WTC11 (cell line): ENCODE results near the gene CTLA4. TPM values are rescaled to one million over a fixed set of nuclear protein-coding genes. Genes with fewer than 3 reads are reported as not detected.

ENCODE experiments used
- ATAC-seq: fragments of 200-7000 bp; cut with Tn5 transposase; 2 replicates; pipeline ENCODE4 v1.10.0; 2021; ENCODE audit warnings: mild to moderate bottlenecking, moderate library complexity
- CTCF ChIA-PET: fragments of 300-600 bp; sonication (Branson Sonifier 250); formaldehyde crosslinking; loops from one replicate; lab custom pipeline; 2021; ENCODE audit warnings: antibody characterized with exemption; lab: Charles Lee
- POLR2A ChIA-PET: fragments of 350-600 bp; sonication (Branson Sonifier 250); formaldehyde crosslinking; loops from one replicate; lab custom pipeline; 2021; ENCODE audit warnings: antibody characterized with exemption; lab: Charles Lee
- DNase-seq: peaks from one replicate; pipeline ENCODE4 v3.0.0; 2021; ENCODE audit warnings: low spot score
- H3K27ac Mint-ChIP-seq: 2 replicates; pipeline ENCODE4 v1.8.0; 2021; ENCODE audit warnings: mixed read lengths
- H3K27me3 Mint-ChIP-seq: 2 replicates; pipeline ENCODE4 v1.8.0; 2021; ENCODE audit warnings: low read depth, mild to moderate bottlenecking, moderate library complexity, mixed read lengths
- H3K36me3 Mint-ChIP-seq: 2 replicates; pipeline ENCODE4 v1.8.0; 2021; ENCODE audit warnings: mixed read lengths
- H3K4me1 Mint-ChIP-seq: 2 replicates; pipeline ENCODE4 v1.8.0; 2022; ENCODE audit warnings: mixed read lengths
- H3K4me3 Mint-ChIP-seq: 2 replicates; pipeline ENCODE4 v1.8.0; 2021; ENCODE audit warnings: mild to moderate bottlenecking, moderate library complexity, mixed read lengths
- H3K9me3 Mint-ChIP-seq: 2 replicates; pipeline ENCODE4 v1.8.0; 2021; ENCODE audit warnings: mixed read lengths
- CREM ChIP-seq: sonication (generic); formaldehyde crosslinking; IDR thresholded peaks from 2 replicates; pipeline ENCODE4 v1.8.1; 2022; ENCODE audit warnings: mild to moderate bottlenecking, missing genetic modification reagents, moderate library complexity
- ETV6 ChIP-seq: sonication (generic); formaldehyde crosslinking; IDR thresholded peaks from 2 replicates; pipeline ENCODE4 v1.8.1; 2022; ENCODE audit warnings: mild to moderate bottlenecking, missing genetic modification reagents
- NFE2L1 ChIP-seq: sonication (generic); formaldehyde crosslinking; IDR thresholded peaks from 2 replicates; pipeline ENCODE4 v1.8.1; 2023; ENCODE audit warnings: missing genetic modification reagents
- RELA ChIP-seq: sonication (generic); formaldehyde crosslinking; IDR thresholded peaks from 2 replicates; pipeline ENCODE4 v1.8.1; 2022; ENCODE audit warnings: missing genetic modification reagents, mild to moderate bottlenecking, borderline replicate concordance
- TEAD1 ChIP-seq: sonication (generic); formaldehyde crosslinking; IDR thresholded peaks from 2 replicates; pipeline ENCODE4 v1.8.0; 2022; ENCODE audit warnings: mild to moderate bottlenecking, missing genetic modification reagents
- ZBTB21 ChIP-seq: sonication (generic); formaldehyde crosslinking; IDR thresholded peaks from 2 replicates; pipeline ENCODE4 v1.8.1; 2023; ENCODE audit warnings: mild to moderate bottlenecking, missing genetic modification reagents, borderline replicate concordance
- ZNF219 ChIP-seq: sonication (generic); formaldehyde crosslinking; IDR thresholded peaks from 2 replicates; pipeline ENCODE4 v1.8.0; 2023; ENCODE audit warnings: missing genetic modification reagents, mild to moderate bottlenecking, borderline replicate concordance
- ZNF396 ChIP-seq: fragments of 250-450 bp; sonication (Bioruptor Pico); IDR thresholded peaks from 2 replicates; pipeline ENCODE4 v1.8.0; 2021; ENCODE audit warnings: mild to moderate bottlenecking, moderate library complexity, borderline replicate concordance
- total RNA-seq: library from RNA; stranded (reverse); gene quantifications from 3 replicates; pipeline ENCODE4 v1.2.3, GENCODE V29; 2021
- TF ChIP-seq, protein P1 (sequence below): fragments of 250-450 bp; sonication (Bioruptor Pico); IDR thresholded peaks from 2 replicates; pipeline ENCODE4 v1.9.0; 2021; ENCODE audit warnings: mild to moderate bottlenecking, borderline replicate concordance
- TF ChIP-seq, protein P2 (sequence below): sonication (generic); formaldehyde crosslinking; IDR thresholded peaks from 2 replicates; pipeline ENCODE4 v1.8.0; 2023; ENCODE audit warnings: missing genetic modification reagents
- TF ChIP-seq, protein P3 (sequence below): sonication (generic); formaldehyde crosslinking; IDR thresholded peaks from 2 replicates; pipeline ENCODE4 v1.8.1; 2022; ENCODE audit warnings: missing genetic modification reagents, borderline replicate concordance
- TF ChIP-seq, protein P4 (sequence below): sonication (generic); formaldehyde crosslinking; IDR thresholded peaks from 2 replicates; pipeline ENCODE4 v1.8.1; 2023; ENCODE audit warnings: mild to moderate bottlenecking, moderate library complexity, missing genetic modification reagents

Gene CTLA4
- total RNA-seq, 1 experiment from 2014 or later = 0.31 TPM

DNA sequence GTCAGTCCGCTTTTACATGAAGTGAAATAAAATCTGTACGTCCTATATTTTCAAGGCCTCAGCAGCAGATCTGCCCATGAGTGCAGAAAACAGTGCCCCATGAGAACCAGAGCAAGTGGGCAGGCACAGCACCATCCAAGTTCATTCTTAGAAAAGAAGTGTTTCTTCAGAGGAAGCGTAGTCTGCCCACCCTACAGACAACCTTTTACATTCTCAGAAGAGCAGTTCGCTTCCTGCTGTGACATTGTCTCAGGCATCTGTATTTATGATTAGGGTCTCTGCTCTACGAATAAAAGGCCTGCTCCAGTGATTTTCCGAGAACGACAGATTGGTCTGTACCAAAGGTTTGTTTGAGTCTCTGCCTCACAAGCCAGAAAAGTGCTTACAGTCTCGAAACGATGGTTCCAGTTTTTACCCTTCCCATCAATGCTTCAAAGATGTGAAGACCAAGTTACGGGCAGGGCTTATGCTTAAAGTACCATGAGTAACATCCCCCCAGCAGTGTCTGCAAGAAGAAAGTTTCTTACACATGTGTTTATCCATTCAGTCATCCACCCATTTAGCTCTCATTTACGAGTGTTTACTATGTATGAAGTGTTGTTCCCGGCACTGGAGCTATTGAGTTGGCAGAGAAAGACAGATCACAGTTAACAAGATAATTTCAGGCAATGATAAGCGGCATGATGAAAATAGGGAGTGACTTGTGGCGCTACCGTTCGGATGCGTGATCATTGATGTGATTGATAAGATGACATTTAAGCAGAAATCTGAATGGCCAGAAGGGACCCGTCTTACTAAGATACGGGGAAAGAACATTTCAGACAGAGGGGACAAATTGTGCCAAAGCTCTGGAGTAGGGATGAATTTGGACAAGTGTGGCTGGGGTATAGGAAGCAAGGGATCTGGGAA, 31.4 kb upstream of the CTLA4 start (continued):
- TF ChIP-seq, protein P1, sequence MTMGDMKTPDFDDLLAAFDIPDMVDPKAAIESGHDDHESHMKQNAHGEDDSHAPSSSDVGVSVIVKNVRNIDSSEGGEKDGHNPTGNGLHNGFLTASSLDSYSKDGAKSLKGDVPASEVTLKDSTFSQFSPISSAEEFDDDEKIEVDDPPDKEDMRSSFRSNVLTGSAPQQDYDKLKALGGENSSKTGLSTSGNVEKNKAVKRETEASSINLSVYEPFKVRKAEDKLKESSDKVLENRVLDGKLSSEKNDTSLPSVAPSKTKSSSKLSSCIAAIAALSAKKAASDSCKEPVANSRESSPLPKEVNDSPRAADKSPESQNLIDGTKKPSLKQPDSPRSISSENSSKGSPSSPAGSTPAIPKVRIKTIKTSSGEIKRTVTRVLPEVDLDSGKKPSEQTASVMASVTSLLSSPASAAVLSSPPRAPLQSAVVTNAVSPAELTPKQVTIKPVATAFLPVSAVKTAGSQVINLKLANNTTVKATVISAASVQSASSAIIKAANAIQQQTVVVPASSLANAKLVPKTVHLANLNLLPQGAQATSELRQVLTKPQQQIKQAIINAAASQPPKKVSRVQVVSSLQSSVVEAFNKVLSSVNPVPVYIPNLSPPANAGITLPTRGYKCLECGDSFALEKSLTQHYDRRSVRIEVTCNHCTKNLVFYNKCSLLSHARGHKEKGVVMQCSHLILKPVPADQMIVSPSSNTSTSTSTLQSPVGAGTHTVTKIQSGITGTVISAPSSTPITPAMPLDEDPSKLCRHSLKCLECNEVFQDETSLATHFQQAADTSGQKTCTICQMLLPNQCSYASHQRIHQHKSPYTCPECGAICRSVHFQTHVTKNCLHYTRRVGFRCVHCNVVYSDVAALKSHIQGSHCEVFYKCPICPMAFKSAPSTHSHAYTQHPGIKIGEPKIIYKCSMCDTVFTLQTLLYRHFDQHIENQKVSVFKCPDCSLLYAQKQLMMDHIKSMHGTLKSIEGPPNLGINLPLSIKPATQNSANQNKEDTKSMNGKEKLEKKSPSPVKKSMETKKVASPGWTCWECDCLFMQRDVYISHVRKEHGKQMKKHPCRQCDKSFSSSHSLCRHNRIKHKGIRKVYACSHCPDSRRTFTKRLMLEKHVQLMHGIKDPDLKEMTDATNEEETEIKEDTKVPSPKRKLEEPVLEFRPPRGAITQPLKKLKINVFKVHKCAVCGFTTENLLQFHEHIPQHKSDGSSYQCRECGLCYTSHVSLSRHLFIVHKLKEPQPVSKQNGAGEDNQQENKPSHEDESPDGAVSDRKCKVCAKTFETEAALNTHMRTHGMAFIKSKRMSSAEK = no peak
- TF ChIP-seq ETV6 (CRISPR knock-in tag) = no peak

DNA sequence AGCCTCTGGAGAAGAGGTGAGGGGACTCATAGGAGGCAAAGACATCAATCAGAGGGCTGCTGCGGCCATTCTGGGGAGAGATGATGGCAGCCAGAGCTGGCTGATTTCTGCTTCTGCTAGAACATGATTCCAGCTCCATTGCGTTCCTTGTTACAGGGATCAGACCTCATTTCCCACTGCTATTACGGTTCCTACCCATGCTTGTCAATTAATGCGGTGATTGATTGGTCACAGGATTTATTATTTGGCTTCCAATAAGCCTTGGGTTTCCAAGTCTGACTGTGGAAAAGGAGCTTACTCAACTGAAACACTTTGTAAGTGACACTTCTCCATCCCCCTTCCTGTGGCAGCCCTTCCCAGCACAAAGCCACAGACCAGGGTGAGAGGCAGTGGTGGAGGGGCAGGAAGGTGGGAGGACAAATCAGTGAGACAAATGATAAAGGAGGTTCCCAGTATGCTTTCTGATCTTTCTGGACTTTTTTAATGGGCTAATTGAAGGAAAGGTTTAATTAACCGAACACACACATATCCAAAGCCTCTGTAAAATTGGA, 26.8 kb upstream of the CTLA4 start:
- CTCF ChIA-PET = no interaction called here
- peaks cover 10% of the 10 kb centered on the region for H3K4me1 Mint-ChIP-seq
- no peak overlapping the region for H3K4me3 Mint-ChIP-seq
- no peak for TF ChIP-seq ZNF219 (CRISPR knock-in tag)
- TF ChIP-seq ZNF396 (CRISPR knock-in tag) = no peak
- no peak for TF ChIP-seq RELA (CRISPR knock-in tag)
- TF ChIP-seq ZBTB21 (CRISPR knock-in tag) = no peak
- no peaks in the 10 kb centered on the region for H3K9me3 Mint-ChIP-seq
- DNase-seq (no peak), ATAC-seq (no peak)
- POLR2A ChIA-PET = interaction anchor here (0.5 kb wide), 1 partner anchor 314 kb away, joined by 7 read pairs; no protein-coding TSS in a partner anchor
- no peaks in the 10 kb centered on the region; the same call in 1 of the 2 replicates for H3K27me3 Mint-ChIP-seq
- no peak overlapping the region for H3K27ac Mint-ChIP-seq
- no peaks in the 10 kb centered on the region for H3K36me3 Mint-ChIP-seq

DNA sequence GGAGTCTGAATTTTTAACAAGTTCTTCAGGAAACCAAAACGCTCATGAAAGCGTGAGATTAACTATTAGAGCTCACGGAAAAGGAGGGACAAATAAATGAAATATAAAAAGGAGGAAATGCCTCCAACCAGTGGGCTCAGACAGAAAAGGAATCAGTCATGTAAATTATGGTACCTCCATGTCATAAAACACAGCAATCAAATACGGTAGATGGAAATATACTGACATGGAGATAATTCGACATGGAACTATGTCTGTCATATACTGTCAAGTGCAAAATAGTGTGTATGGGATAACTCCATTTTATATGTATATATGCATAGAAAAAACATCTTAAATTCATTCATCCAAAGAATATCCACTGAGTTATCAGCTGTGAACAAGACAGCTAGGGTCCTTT, 25.9 kb upstream of the CTLA4 start:
- ATAC-seq = no peak
- POLR2A ChIA-PET = no interaction called here

DNA sequence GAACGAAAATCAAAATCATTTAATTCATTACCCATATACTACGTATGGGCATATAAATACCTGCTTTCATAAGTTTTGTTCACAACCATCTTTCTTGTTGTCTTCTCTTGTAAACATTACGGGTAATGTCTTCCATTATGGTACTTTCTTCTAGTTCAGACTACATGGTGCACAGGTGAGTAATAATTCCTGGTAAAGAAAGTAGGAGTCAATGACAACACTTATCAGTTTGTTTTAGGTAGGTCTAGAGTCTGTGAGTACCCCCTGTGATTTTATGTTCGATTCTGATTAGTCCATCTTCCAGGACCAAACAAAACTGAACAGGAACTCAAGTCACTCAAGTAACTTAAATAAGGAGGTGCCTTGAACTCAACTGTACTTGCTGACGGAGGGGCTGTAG, 25.2 kb upstream of the CTLA4 start:
- 0 out of 2 replicates have a peak, but pooled peaks cover 2% of the 10 kb centered on the region for H3K4me1 Mint-ChIP-seq
- CTCF ChIA-PET = no interaction called here
- no peaks in the 10 kb centered on the region; the same call in 1 of the 2 replicates for H3K27me3 Mint-ChIP-seq
- no peak overlapping the region for H3K4me3 Mint-ChIP-seq
- DNase-seq (no peak), ATAC-seq (no peak)
- no peak overlapping the region for H3K27ac Mint-ChIP-seq
- TF ChIP-seq, protein P2, sequence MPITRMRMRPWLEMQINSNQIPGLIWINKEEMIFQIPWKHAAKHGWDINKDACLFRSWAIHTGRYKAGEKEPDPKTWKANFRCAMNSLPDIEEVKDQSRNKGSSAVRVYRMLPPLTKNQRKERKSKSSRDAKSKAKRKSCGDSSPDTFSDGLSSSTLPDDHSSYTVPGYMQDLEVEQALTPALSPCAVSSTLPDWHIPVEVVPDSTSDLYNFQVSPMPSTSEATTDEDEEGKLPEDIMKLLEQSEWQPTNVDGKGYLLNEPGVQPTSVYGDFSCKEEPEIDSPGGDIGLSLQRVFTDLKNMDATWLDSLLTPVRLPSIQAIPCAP = no peak
- TF ChIP-seq, protein P3, sequence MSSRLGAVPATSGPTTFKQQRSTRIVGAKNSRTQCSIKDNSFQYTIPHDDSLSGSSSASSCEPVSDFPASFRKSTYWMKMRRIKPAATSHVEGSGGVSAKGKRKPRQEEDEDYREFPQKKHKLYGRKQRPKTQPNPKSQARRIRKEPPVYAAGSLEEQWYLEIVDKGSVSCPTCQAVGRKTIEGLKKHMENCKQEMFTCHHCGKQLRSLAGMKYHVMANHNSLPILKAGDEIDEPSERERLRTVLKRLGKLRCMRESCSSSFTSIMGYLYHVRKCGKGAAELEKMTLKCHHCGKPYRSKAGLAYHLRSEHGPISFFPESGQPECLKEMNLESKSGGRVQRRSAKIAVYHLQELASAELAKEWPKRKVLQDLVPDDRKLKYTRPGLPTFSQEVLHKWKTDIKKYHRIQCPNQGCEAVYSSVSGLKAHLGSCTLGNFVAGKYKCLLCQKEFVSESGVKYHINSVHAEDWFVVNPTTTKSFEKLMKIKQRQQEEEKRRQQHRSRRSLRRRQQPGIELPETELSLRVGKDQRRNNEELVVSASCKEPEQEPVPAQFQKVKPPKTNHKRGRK (CRISPR knock-in tag) = no peak
- TF ChIP-seq TEAD1 (CRISPR knock-in tag) (no peak), NFE2L1 (CRISPR knock-in tag) (no peak)
- no peaks in the 10 kb centered on the region for H3K9me3 Mint-ChIP-seq
- POLR2A ChIA-PET = no interaction called here
- no peaks in the 10 kb centered on the region for H3K36me3 Mint-ChIP-seq

More for the DNA sequence above, 25.9 kb upstream of the CTLA4 start:
- CTCF ChIA-PET = no interaction called here
- H3K4me1 Mint-ChIP-seq = 0 out of 2 replicates have a peak, but pooled peaks cover 2% of the 10 kb centered on the region
- no peaks in the 10 kb centered on the region for H3K9me3 Mint-ChIP-seq
- no peaks in the 10 kb centered on the region for H3K36me3 Mint-ChIP-seq
- DNase-seq = no peak
- TF ChIP-seq CREM (CRISPR knock-in tag) = no peak
- TF ChIP-seq, protein P4, sequence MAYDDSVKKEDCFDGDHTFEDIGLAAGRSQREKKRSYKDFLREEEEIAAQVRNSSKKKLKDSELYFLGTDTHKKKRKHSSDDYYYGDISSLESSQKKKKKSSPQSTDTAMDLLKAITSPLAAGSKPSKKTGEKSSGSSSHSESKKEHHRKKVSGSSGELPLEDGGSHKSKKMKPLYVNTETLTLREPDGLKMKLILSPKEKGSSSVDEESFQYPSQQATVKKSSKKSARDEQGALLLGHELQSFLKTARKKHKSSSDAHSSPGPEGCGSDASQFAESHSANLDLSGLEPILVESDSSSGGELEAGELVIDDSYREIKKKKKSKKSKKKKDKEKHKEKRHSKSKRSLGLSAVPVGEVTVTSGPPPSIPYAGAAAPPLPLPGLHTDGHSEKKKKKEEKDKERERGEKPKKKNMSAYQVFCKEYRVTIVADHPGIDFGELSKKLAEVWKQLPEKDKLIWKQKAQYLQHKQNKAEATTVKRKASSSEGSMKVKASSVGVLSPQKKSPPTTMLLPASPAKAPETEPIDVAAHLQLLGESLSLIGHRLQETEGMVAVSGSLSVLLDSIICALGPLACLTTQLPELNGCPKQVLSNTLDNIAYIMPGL (CRISPR knock-in tag) = no peak
- H3K27ac Mint-ChIP-seq = no peak overlapping the region
- H3K4me3 Mint-ChIP-seq = no peak overlapping the region
- H3K27me3 Mint-ChIP-seq = no peaks in the 10 kb centered on the region; the same call in 1 of the 2 replicates
